C4-2B (cell line): ENCODE measurements around the gene CEMIP.
A peak's percentile ranks its signal among the peaks of the same experiment; 100 is the strongest.

Experiments used
- H3K27ac ChIP-seq: fragments of 450-650 bp; 2 replicates; pipeline ENCODE4 v1.5.1; 2017
- CTCF ChIP-seq: fragments of 450-650 bp; conservative IDR thresholded peaks from 2 replicates; pipeline ENCODE4 v1.5.1; 2017; ENCODE audit warnings: mild to moderate bottlenecking
- ZFX ChIP-seq: fragments of 450-650 bp; IDR thresholded peaks from 2 replicates; pipeline ENCODE4 v1.6.1; 2017

CEMIP gene

GRCh38 chr15:80912673-80913072 is 133.5 kb downstream of the CEMIP start:
- peak overlapping the region; percentile 64 for H3K27ac ChIP-seq
- TF ChIP-seq ZFX: no peak
- no peak for TF ChIP-seq CTCF

- peak overlapping the region; percentile 64; the same call in 1 of the 2 replicates for H3K27ac ChIP-seq
- TF ChIP-seq ZFX: no peak
Measured at GRCh38 chr15:80913541-80913940, 134.4 kb downstream of the CEMIP start.

- TF ChIP-seq ZFX (no peak), CTCF (no peak)
- peak overlapping the region; percentile 64; the same call in 1 of the 2 replicates for H3K27ac ChIP-seq
Measured at GRCh38 chr15:80915472-80915871, 136.3 kb downstream of the CEMIP start.

GRCh38 chr15:80916056-80916455 is 136.9 kb downstream of the CEMIP start:
- TF ChIP-seq ZFX: no peak
- no peak for TF ChIP-seq CTCF
- no peak overlapping the region for H3K27ac ChIP-seq

- no peak overlapping the region for H3K27ac ChIP-seq
- no peak for TF ChIP-seq CTCF
- no peak for TF ChIP-seq ZFX
Measured at GRCh38 chr15:80918196-80918783, 139.1 kb downstream of the CEMIP start.

- H3K27ac ChIP-seq: no peak overlapping the region
- no peak for TF ChIP-seq CTCF
- TF ChIP-seq ZFX: no peak
Measured at GRCh38 chr15:80920271-80920699, 141.1 kb downstream of the CEMIP start.

- TF ChIP-seq ZFX (no peak), CTCF (no peak)
Measured at GRCh38 chr15:80921736-80922410, 142.7 kb downstream of the CEMIP start.

GRCh38 chr15:80923668-80924067 is 144.5 kb downstream of the CEMIP start:
- TF ChIP-seq ZFX (no peak), CTCF (no peak)
- no peak overlapping the region for H3K27ac ChIP-seq

More at GRCh38 chr15:80921736-80922410, 142.7 kb downstream of the CEMIP start:
- H3K27ac ChIP-seq: no peak overlapping the region
